Measurements from ENCODE around the gene UBE2V1.

The UBE2V1 gene

GRCh38 chr20:50101887-50102286, 11.1 kb downstream of the UBE2V1 start:
- TF ChIP-seq LEF1 (IDR thresholded peaks at IDR 0.05; ENCODE audit: borderline replicate concordance) (no peak), BHLHE40 (IDR thresholded peaks at IDR 0.05; ENCODE audit: borderline replicate concordance) (no peak), CTBP1 (IDR thresholded peaks at IDR 0.05; ENCODE audit: borderline replicate concordance) (no peak), L3MBTL2 (conservative IDR thresholded peaks at IDR 0.05) (no peak), FOXK2 (IDR thresholded peaks at IDR 0.05) (no peak), ZNF384 (IDR thresholded peaks at IDR 0.05) (no peak), ELF4 (IDR thresholded peaks at IDR 0.05) (no peak), ARNT (IDR thresholded peaks at IDR 0.05) (no peak), SUZ12 (IDR thresholded peaks at IDR 0.05) (no peak), SP1 (IDR thresholded peaks at IDR 0.05) (no peak), PKNOX1 (IDR thresholded peaks at IDR 0.05) (no peak)
- POLR2A ChIA-PET = interaction anchor here (8.2 kb wide), 1 partner anchor 13 kb away, joined by 50 read pairs; the partner anchor contains the start of gene UBE2V1
- no peak for DNase-seq (ENCODE audit: extremely low spot score)
- CTCF ChIA-PET = interaction anchor here (0.6 to 1.3 kb wide), 2 partner anchors 9 to 245 kb away, joined by 3 read pairs; no protein-coding TSS in a partner anchor

- no peak for DNase-seq (ENCODE audit: extremely low spot score)
- TF ChIP-seq HDGF (IDR thresholded peaks at IDR 0.05; ENCODE audit: borderline replicate concordance) (no peak), PKNOX1 (IDR thresholded peaks at IDR 0.05) (no peak), L3MBTL2 (conservative IDR thresholded peaks at IDR 0.05) (no peak), LEF1 (IDR thresholded peaks at IDR 0.05; ENCODE audit: borderline replicate concordance) (no peak), FOXK2 (IDR thresholded peaks at IDR 0.05) (no peak), SUZ12 (IDR thresholded peaks at IDR 0.05) (no peak), FOXA1 (IDR thresholded peaks at IDR 0.05) (no peak)
- CTCF ChIA-PET = interaction anchor here (1.3 kb wide), 1 partner anchor 9 kb away, joined by 3 read pairs; no protein-coding TSS in a partner anchor
- POLR2A ChIA-PET = interaction anchor here (8.2 kb wide), 1 partner anchor 13 kb away, joined by 50 read pairs; the partner anchor contains the start of gene UBE2V1
Measured at GRCh38 chr20:50101281-50101680, 11.7 kb downstream of the UBE2V1 start.

- POLR2A ChIA-PET = interaction anchor here (8.2 kb wide), 1 partner anchor 14 kb away, joined by 50 read pairs; the partner anchor contains the start of gene UBE2V1
- TF ChIP-seq PKNOX1 (IDR thresholded peaks at IDR 0.05) (no peak), ELF4 (IDR thresholded peaks at IDR 0.05) (no peak), BHLHE40 (IDR thresholded peaks at IDR 0.05; ENCODE audit: borderline replicate concordance) (no peak), LEF1 (IDR thresholded peaks at IDR 0.05; ENCODE audit: borderline replicate concordance) (no peak), ARNT (IDR thresholded peaks at IDR 0.05) (no peak), SUZ12 (IDR thresholded peaks at IDR 0.05) (no peak), L3MBTL2 (conservative IDR thresholded peaks at IDR 0.05) (no peak), FOXK2 (IDR thresholded peaks at IDR 0.05) (no peak), ZNF384 (IDR thresholded peaks at IDR 0.05) (no peak), FOXM1 (IDR thresholded peaks at IDR 0.05; ENCODE audit: borderline replicate concordance) (no peak), FOXA1 (IDR thresholded peaks at IDR 0.05) (no peak), HDGF (IDR thresholded peaks at IDR 0.05; ENCODE audit: borderline replicate concordance) (no peak), SP1 (IDR thresholded peaks at IDR 0.05) (no peak), TARDBP (IDR thresholded peaks at IDR 0.05) (no peak), CTBP1 (IDR thresholded peaks at IDR 0.05; ENCODE audit: borderline replicate concordance) (no peak), NFRKB (IDR thresholded peaks at IDR 0.05) (no peak)
- DNase-seq (ENCODE audit: extremely low spot score) = no peak
- CTCF ChIA-PET = no interaction called here
Measured at GRCh38 chr20:50100552-50100951, 12.4 kb downstream of the UBE2V1 start.

- POLR2A ChIA-PET = interaction anchor here (8.2 kb wide), 1 partner anchor 15 kb away, joined by 50 read pairs; the partner anchor contains the start of gene UBE2V1
Measured at GRCh38 chr20:50099565-50099991, 13.4 kb downstream of the UBE2V1 start.

GRCh38 chr20:50099113-50099512, 13.8 kb downstream of the UBE2V1 start:
- DNase-seq (ENCODE audit: extremely low spot score) = no peak
- CTCF ChIA-PET = interaction anchor here (0.8 to 1.7 kb wide), 2 partner anchors 92 to 120 kb away, joined by 3 to 4 read pairs; partner anchors contain the start of gene CEBPB
- TF ChIP-seq L3MBTL2 (conservative IDR thresholded peaks at IDR 0.05) (no peak), FOXM1 (IDR thresholded peaks at IDR 0.05; ENCODE audit: borderline replicate concordance) (no peak), HDGF (IDR thresholded peaks at IDR 0.05; ENCODE audit: borderline replicate concordance) (no peak), PKNOX1 (IDR thresholded peaks at IDR 0.05) (no peak), FOXA1 (IDR thresholded peaks at IDR 0.05) (no peak), NFRKB (IDR thresholded peaks at IDR 0.05) (no peak)
- POLR2A ChIA-PET = interaction anchor here (8.2 kb wide), 1 partner anchor 15 kb away, joined by 50 read pairs; the partner anchor contains the start of gene UBE2V1

More at GRCh38 chr20:50099565-50099991, 13.4 kb downstream of the UBE2V1 start:
- CTCF ChIA-PET = interaction anchor here (0.8 to 1.7 kb wide), 2 partner anchors 91 to 120 kb away, joined by 3 to 4 read pairs; partner anchors contain the start of gene CEBPB
- DNase-seq (ENCODE audit: extremely low spot score) = no peak
- TF ChIP-seq SP1 (IDR thresholded peaks at IDR 0.05) = no peak
- no peak for TF ChIP-seq SUZ12 (IDR thresholded peaks at IDR 0.05)
- TF ChIP-seq FOXM1 (IDR thresholded peaks at IDR 0.05; ENCODE audit: borderline replicate concordance) = no peak
- TF ChIP-seq ARNT (IDR thresholded peaks at IDR 0.05) = no peak
- no peak for TF ChIP-seq FOXA1 (IDR thresholded peaks at IDR 0.05)
- TF ChIP-seq L3MBTL2 (conservative IDR thresholded peaks at IDR 0.05) = no peak
- TF ChIP-seq HDGF (IDR thresholded peaks at IDR 0.05; ENCODE audit: borderline replicate concordance) = no peak
- TF ChIP-seq TARDBP (IDR thresholded peaks at IDR 0.05) = no peak
- no peak for TF ChIP-seq NFRKB (IDR thresholded peaks at IDR 0.05)
- TF ChIP-seq LEF1 (IDR thresholded peaks at IDR 0.05; ENCODE audit: borderline replicate concordance) = no peak
- no peak for TF ChIP-seq CTBP1 (IDR thresholded peaks at IDR 0.05; ENCODE audit: borderline replicate concordance)
- TF ChIP-seq ZNF384 (IDR thresholded peaks at IDR 0.05) = no peak
- no peak for TF ChIP-seq ELF4 (IDR thresholded peaks at IDR 0.05)
